Right ventricle myocardium inferior (tissue), 1 donor: ENCODE measurements around the gene EPB41L4A. TPM values are rescaled to one million over a fixed set of nuclear protein-coding genes. Genes with fewer than 3 reads are reported as not detected.

Experiments used
- ATAC-seq: fragments of 200-7000 bp; cut with Tn5 transposase; one replicate; pipeline ENCODE4 v1.9.1; 2020; ENCODE audit warnings: mild to moderate bottlenecking, moderate library complexity
- DNase-seq: peaks from one replicate; pipeline ENCODE4 v3.0.0; 2021; ENCODE audit errors: missing footprints
- intact Hi-C: fragments of 100-400 bp; cut with DNase I; formaldehyde crosslinking; loops from one replicate; pipeline ENCODE4 v1.11.0; 2022
- total RNA-seq: library from RNA; stranded (reverse); fragmentation: NEBNext Ultra II Directional; extraction: Animal tissue kit (Norgen Biotek cat#: 25700); gene quantifications from one replicate; pipeline ENCODE4 v1.2.1, GENCODE V29; 2021
- donor health status: DM: no; HTN: yes; CAD: no; lungs with severe emphysema.

EPB41L4A gene
- total RNA-seq, 1 donor from 2014 or later: 21.5 TPM

GRCh38 chr5:112333331-112333781, 85.7 kb downstream of the EPB41L4A start:
- DNase-seq (no peak), ATAC-seq (peak; percentile 29)
- intact Hi-C loops: no loop called here

- intact Hi-C loops: no loop called here
- DNase-seq (no peak), ATAC-seq (no peak)
These were observed 87.2 kb downstream of the EPB41L4A start for GRCh38 chr5:112331892-112332291.

GRCh38 chr5:112329419-112330090, 89.5 kb downstream of the EPB41L4A start:
- no peak for ATAC-seq

GRCh38 chr5:112323166-112323565, 95.9 kb downstream of the EPB41L4A start:
- intact Hi-C loops: no loop called here
- no peak for ATAC-seq

More at GRCh38 chr5:112329419-112330090, 89.5 kb downstream of the EPB41L4A start:
- intact Hi-C loops: loop anchor here (5.0 kb wide), 1 partner anchor 43 kb away; no protein-coding TSS in a partner anchor
- DNase-seq: no peak

GRCh38 chr5:112320408-112320807, 98.7 kb downstream of the EPB41L4A start:
- intact Hi-C loops: no loop called here
- no peak for DNase-seq
- ATAC-seq: no peak

More at GRCh38 chr5:112323166-112323565, 95.9 kb downstream of the EPB41L4A start:
- no peak for DNase-seq

GRCh38 chr5:112318346-112318745, 100.7 kb downstream of the EPB41L4A start:
- intact Hi-C loops: no loop called here
- DNase-seq: no peak
- ATAC-seq: no peak

- no peak for DNase-seq
- intact Hi-C loops: no loop called here
- ATAC-seq: no peak
These were observed 101.2 kb downstream of the EPB41L4A start for GRCh38 chr5:112317866-112318265.

GRCh38 chr5:112316731-112317130, 102.3 kb downstream of the EPB41L4A start:
- intact Hi-C loops: no loop called here
- ATAC-seq (peak; percentile 32), DNase-seq (no peak)

- DNase-seq (no peak), ATAC-seq (no peak)
- intact Hi-C loops: no loop called here
These were observed 103.1 kb downstream of the EPB41L4A start for GRCh38 chr5:112316006-112316405.

- intact Hi-C loops: no loop called here
- ATAC-seq: peak; percentile 74
These were observed 106.5 kb downstream of the EPB41L4A start for GRCh38 chr5:112312295-112313275.

GRCh38 chr5:112310746-112311145, 108.3 kb downstream of the EPB41L4A start:
- intact Hi-C loops: no loop called here
- no peak for DNase-seq
- ATAC-seq: no peak

More at GRCh38 chr5:112312295-112313275, 106.5 kb downstream of the EPB41L4A start:
- DNase-seq: no peak

GRCh38 chr5:112308608-112309007, 110.5 kb downstream of the EPB41L4A start:
- DNase-seq (no peak), ATAC-seq (no peak)

GRCh38 chr5:112306956-112307355, 112.1 kb downstream of the EPB41L4A start:
- no peak for ATAC-seq
- intact Hi-C loops: no loop called here
- DNase-seq: no peak

More at GRCh38 chr5:112308608-112309007, 110.5 kb downstream of the EPB41L4A start:
- intact Hi-C loops: no loop called here

GRCh38 chr5:112304743-112305142, 114.3 kb downstream of the EPB41L4A start:
- ATAC-seq: no peak
- DNase-seq: no peak
- intact Hi-C loops: no loop called here

GRCh38 chr5:112303685-112304084, 115.4 kb downstream of the EPB41L4A start:
- ATAC-seq (no peak), DNase-seq (no peak)
- intact Hi-C loops: no loop called here

- ATAC-seq (no peak), DNase-seq (no peak)
- intact Hi-C loops: no loop called here
These were observed 125.0 kb downstream of the EPB41L4A start for GRCh38 chr5:112294126-112294525.

- ATAC-seq (peak; percentile 63), DNase-seq (peak; percentile 35)
- intact Hi-C loops: no loop called here
These were observed 125.5 kb downstream of the EPB41L4A start for GRCh38 chr5:112293587-112293986.

- DNase-seq (no peak), ATAC-seq (no peak)
- intact Hi-C loops: no loop called here
These were observed 128.4 kb downstream of the EPB41L4A start for GRCh38 chr5:112290691-112291090.

- ATAC-seq: no peak
- DNase-seq: no peak
- intact Hi-C loops: no loop called here
These were observed 129.6 kb downstream of the EPB41L4A start for GRCh38 chr5:112289465-112289864.
